HG03432 (cell line): ENCODE measurements around the gene EIF4G3.
"Not testable (repeated sequence)": the region's sequence is repeated elsewhere in the genome, so short reads cannot be mapped to it uniquely, and the experiment has no call there.

ENCODE experiments used
- ATAC-seq: cut with Tn5 transposase; IDR thresholded peaks from one replicate; pipeline ENCODE4 v1.9.1; 2021; ENCODE audit warnings: mild to moderate bottlenecking, moderate library complexity; ENCODE audit not compliant: unreplicated experiment

The EIF4G3 gene

GRCh38 chr1:21077085-21077484 lies 99.6 kb downstream of the EIF4G3 start:
- no peak for ATAC-seq

DNA sequence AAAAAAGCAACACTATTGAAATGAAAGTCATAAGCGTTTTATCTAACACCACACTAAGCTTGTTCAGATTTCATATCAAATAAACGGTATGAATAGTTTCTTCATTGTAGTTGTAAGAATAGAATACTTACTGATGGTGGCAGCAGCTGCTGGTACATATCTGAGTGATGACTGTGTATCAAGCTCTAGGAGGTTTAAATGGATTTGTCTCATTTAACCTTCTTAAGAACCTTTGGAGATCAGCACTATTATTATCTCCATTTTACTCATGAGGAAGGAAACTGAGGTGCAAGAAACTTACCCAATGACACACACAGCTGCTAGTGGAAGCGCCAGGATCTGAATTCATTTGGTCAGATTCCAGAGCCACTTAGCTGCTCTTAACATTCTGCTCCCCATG lies 104.0 kb downstream of the EIF4G3 start:
- no peak for ATAC-seq

GRCh38 chr1:21069549-21069948 lies 107.1 kb downstream of the EIF4G3 start:
- no peak for ATAC-seq

GRCh38 chr1:21068937-21069336 lies 107.8 kb downstream of the EIF4G3 start:
- no peak for ATAC-seq

- ATAC-seq = no peak
Measured at GRCh38 chr1:21067551-21068227, 109.0 kb downstream of the EIF4G3 start.

DNA sequence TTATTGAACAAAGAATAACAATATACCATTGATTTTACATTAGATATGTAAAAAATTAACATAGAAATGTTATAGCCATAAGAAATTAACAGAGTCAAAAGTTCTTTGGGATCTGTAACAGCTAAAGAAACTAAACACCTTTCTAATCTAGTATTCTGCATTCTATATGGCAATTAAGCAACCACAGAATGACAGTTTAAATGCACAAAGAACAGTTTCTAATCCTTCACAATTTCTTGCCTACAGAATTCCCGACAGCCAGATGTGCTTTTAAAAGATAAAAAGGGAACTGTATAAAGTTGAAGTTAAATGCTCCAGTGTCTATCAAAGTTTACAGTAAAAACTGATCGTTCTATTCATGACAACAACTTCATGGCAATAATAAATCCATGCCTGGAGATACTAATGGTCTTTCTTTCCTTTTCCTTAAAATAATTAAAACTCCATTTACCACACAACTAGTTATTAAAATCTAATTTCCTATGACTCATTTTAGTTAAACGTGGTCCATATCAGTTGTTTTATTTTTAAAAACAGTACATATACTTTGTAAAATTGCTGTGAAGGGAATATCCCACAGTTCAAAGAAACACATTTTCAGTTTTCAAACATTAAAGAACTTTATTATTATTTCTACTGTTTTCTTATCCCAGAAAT lies 110.2 kb downstream of the EIF4G3 start:
- ATAC-seq = no peak

- no peak for ATAC-seq
Measured at GRCh38 chr1:21065851-21066250, 110.8 kb downstream of the EIF4G3 start.

GRCh38 chr1:21064057-21064456 lies 112.6 kb downstream of the EIF4G3 start:
- no peak for ATAC-seq

DNA sequence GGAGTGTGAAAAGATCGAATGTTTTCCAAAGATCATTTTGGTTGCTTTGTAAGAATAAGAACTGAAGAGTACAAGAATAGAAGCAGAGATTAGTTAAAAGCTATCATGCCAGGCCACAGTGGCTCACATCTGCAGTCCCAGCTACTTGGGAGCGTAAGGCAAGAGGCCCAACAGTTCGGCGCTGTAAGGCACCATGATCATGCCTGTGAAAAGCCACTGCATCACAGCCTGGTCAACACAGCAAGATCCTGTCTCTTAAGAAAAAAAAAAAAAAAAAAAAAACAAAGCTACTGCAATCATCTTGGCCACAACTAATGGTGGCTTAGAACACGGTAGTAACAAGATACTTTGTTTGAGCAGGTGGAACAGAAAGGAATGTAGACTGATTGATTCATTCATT lies 116.2 kb downstream of the EIF4G3 start:
- no peak for ATAC-seq

DNA sequence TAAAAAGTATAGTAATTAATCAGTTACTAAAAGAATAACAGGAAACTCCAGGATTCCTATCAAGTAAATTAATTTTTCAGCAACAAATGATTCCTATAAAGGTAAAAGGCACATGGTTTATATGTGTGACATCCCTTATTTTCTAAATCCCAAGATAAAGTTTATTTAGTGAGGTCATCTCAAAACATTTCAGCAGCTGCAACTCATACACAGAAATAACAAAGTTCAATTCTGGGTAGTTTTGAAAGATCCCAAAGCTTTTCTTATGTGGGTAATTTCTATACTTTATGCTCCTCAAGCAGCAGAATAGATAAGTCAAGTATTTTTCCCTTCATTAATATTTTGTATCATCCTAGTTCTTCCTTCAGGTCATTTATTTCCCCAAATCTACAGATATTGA lies 117.7 kb downstream of the EIF4G3 start:
- ATAC-seq = no peak

DNA sequence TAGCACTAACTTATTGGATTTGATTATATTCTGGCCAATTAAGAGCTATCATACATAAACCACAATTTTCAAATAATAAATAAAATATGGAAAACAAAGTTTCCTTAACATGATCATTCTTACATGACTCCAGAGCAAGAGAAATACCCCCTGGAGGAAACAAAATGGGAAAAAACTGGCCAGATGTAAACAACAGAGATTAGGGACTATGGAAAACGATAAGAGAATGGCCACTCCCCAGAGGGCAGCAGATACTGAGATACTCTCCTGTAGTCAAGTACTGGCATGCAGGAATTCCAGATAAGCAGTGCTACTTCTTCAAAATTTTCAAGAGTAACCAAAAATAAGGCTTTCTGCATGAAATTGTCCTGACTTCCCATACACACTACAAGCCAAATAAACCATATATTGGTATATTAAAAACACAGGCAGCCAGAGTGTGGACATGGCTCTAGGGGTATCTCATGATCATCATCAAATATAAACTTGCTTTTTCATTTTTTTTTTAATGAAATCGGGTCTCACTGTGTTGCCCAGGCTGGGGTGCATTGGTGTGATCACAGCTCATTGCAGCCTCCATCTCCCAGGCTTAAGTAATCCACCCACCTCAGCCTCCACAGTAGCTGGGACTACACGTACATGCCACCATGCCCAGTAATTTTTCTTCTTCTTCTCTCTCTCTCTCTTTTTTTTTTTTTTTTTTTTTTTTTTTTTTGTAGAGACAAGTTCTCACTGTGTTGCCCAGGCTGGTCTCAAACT lies 118.5 kb downstream of the EIF4G3 start:
- ATAC-seq = no peak

GRCh38 chr1:21053189-21053928 lies 123.3 kb downstream of the EIF4G3 start:
- not testable (repeated sequence) for ATAC-seq

DNA sequence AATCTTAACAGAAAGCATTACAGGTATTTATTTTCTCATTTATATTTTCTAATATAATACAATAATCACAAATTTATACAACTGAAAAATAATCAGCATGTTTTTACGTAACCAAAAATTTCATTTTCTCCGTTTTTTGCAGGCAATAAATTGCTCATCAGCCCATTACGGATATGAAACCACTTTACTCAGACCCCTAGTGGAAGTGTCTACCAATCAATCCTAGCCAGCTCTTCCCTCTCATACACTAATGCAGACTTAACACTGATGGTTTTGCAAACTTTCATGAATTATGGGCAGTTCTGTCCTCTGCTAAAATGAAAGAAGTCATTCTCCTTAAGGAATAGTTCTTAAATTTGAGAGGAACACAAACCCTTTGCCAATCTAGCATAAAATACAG lies 124.7 kb downstream of the EIF4G3 start:
- ATAC-seq = no peak

DNA sequence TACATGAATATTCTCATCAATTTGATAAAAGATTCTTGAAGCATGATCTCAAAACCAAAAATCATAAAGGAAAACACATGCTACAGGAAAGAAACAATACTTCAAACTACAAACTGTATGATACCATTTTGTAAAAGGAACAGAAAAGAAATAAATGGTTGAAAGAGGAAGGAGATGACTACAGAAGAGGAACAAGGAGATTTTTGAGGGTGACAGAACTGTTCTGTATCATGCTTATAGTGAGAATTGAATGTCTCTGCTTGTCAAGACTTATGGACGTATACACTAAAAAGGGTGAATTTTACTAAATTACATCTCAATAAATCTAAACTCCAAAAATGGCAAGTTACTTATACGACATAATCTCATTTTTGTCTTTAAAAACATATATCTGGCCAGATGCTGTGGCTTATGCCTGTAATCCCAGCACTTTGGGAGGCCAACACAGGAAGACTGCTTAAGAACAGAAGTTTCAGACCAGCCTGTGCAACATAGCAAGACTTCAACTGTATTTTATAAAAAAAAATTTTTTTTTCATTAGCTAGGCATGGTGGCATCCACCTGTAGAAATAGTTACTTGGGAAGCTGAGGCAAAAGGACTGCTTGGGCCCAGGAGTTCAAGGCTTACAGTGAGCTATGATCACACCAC lies 125.4 kb downstream of the EIF4G3 start:
- no peak for ATAC-seq

GRCh38 chr1:21050031-21050430 lies 126.7 kb downstream of the EIF4G3 start:
- no peak for ATAC-seq

- ATAC-seq = no peak
Measured at GRCh38 chr1:21048462-21048861, 128.2 kb downstream of the EIF4G3 start.

DNA sequence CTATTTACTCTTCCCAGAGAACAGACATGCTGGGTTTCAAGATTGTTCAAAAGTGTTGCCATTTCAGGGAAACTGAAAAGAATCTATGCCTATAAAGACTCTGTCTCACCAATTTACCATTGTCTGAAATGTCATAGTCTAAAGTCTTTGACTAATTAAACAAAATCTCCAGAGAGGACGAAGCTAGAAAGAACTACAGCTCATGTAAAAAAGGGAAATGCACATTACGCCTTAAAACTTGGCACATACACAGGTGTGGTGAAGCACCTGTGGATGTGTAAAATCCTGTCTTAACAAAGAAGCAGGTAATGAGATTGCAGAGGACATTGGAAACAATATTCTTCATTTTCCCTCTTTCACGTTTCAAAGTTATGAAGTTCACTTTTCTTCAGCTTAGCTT lies 130.6 kb downstream of the EIF4G3 start:
- ATAC-seq = no peak

GRCh38 chr1:21045351-21045750 lies 131.3 kb downstream of the EIF4G3 start:
- ATAC-seq = no peak

- ATAC-seq = no peak
Measured at GRCh38 chr1:21042929-21043605, 133.6 kb downstream of the EIF4G3 start.

- ATAC-seq = no peak
Measured at GRCh38 chr1:21041541-21041940, 135.2 kb downstream of the EIF4G3 start.
